ENCODE measurements around the gene ERFL.
A peak's percentile ranks its signal among the peaks of the same experiment; 100 is the strongest.

The ERFL gene

DNA sequence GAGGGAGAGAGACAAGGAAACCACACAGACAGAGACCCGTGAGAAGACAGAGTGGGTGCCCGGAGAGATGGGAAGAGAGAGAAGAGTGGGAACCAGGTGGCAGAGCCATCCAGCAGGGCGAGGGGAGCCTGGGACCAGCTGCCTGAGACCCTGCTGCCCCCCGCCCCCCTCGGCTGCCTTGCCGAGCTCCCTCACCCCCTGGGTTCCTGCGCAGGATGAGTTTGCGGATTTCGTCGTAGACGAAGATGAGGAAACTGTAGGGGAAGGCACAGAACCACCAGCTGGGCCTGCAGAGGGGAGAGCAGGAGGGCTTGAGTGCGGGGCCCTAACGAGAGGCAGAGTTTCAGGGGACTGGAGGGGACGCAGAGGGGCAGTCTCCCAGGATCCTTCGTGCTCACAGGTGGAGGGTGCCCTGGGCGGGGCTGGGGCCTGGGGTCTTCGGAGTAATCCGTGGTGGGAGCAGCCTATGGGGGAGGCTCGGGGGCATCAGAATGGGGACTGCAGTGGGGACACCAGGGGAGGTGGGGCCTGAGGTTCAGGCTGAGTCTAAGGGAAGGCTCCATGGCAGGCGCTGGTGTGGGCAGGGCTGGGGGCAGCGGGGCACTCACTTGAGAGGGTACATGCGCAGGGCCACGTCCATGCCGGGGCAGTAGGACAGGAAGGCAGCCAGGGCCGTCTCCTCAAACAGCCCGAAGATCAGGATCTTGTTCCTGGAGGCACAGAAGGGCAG, 39.0 kb upstream of the ERFL start:
- TF ChIP-seq, protein P1, sequence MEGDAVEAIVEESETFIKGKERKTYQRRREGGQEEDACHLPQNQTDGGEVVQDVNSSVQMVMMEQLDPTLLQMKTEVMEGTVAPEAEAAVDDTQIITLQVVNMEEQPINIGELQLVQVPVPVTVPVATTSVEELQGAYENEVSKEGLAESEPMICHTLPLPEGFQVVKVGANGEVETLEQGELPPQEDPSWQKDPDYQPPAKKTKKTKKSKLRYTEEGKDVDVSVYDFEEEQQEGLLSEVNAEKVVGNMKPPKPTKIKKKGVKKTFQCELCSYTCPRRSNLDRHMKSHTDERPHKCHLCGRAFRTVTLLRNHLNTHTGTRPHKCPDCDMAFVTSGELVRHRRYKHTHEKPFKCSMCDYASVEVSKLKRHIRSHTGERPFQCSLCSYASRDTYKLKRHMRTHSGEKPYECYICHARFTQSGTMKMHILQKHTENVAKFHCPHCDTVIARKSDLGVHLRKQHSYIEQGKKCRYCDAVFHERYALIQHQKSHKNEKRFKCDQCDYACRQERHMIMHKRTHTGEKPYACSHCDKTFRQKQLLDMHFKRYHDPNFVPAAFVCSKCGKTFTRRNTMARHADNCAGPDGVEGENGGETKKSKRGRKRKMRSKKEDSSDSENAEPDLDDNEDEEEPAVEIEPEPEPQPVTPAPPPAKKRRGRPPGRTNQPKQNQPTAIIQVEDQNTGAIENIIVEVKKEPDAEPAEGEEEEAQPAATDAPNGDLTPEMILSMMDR (IDR thresholded peaks at IDR 0.05; ENCODE audit: borderline replicate concordance, insufficient read depth, low read depth, low read length), result no peak
- H3K4me3 ChIP-seq (ENCODE audit: low read depth, low read length), result no peak overlapping the region

DNA sequence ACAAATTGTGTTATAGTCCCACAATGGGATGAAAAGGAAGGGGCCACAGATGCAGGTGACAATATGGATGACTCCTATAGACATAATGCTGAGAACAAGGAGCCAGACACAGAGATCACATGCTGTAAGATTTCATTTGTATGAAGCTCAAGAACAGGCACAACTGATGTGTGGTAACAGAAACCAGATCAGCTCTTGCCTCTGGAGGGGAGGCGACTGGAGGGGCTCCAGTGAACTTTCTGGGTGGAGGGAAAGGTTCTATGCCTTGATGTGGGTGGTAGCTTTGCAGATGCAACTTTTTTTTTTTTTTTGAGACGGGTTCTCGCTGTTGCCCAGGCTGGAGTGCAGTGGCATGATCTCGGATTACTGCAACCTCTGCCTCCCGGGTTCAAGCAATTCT, 36.9 kb upstream of the ERFL start:
- TF ChIP-seq, protein P1 (IDR thresholded peaks at IDR 0.05; ENCODE audit: borderline replicate concordance, insufficient read depth, low read depth, low read length), result no peak
- H3K4me3 ChIP-seq (ENCODE audit: low read depth, low read length), result no peak overlapping the region

DNA sequence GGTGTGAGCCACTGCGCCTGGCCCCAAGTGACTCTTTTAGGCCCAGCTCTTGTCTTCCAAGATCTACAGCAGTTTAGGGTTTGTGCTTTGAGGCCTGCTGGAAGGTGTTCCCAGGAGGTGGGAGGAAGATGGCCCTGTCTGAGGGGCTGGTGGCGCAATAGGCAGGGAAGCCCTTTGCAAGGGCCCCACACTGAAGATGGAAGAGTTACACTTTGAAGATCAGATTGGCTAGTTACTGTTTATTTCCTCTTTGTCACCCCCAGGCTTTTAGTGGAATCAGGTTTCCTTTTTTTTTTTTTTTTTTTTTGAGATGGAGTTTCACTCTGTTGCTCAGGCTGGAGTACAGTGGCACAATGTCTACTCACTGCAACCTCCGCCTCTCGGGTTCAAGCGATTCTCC, 32.7 kb upstream of the ERFL start:
- TF ChIP-seq, protein P1 (IDR thresholded peaks at IDR 0.05; ENCODE audit: borderline replicate concordance, insufficient read depth, low read depth, low read length), result no peak
- no peak overlapping the region for H3K4me3 ChIP-seq (ENCODE audit: low read depth, low read length)

DNA sequence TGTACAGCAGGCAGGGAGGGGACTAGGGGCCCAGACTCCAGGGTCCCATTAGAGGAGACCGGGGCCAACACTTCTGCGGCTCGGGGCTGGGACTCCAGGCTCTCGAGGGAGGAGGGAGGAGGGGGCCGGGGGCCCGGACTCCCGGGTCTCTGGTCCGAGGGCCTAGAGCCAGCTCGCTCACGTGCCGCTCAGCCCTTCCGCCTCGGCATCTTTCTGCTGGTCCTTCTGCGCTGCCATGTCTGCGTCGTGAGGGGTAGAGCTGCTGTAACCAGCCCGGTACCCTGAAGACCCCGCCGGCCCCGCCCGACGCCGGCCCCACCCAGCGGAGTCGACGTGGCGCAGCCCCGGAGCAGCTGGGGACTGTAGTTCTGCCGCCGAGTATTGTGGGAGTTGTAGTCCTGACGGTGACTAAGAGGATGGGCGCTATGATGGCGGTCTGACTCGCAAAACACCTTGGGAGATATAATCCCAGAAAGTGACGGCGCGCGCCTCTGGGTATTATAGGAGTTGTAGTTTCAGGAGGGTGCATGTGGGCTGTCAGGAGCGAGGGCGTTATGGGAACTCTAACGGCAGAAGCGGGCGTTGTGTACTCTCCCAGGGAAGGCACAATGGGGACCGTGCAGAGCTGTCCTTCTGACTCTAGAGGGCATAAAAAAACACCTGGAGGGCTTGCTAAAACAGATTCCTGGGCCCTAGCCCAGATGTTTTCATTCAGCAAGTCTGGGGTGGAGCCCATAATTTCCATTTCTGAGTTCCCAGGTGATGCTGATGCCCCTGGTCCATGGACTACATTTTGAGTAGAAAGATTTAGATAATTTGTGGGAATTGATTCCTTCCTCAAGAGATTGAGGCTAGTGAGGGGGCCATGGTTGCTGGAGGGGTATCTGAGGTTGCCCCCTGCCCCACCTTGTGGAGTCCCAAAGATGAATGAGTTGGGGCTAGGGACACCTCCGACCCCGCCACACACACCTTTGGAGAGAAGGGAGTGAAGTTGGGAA, 31.1 kb upstream of the ERFL start, which contains the start of gene RABAC1:
Gene RABAC1, minus strand, starts transcription at position 266 of the 998 bp plus-strand sequence. Its CDS starts 29 bp downstream, at position 237.
- H3K4me3 ChIP-seq (ENCODE audit: low read depth, low read length), result peak within 1 kb of the TSS; percentile 74
- TF ChIP-seq, protein P1 (IDR thresholded peaks at IDR 0.05; ENCODE audit: borderline replicate concordance, insufficient read depth, low read depth, low read length), result peak; percentile 48

DNA sequence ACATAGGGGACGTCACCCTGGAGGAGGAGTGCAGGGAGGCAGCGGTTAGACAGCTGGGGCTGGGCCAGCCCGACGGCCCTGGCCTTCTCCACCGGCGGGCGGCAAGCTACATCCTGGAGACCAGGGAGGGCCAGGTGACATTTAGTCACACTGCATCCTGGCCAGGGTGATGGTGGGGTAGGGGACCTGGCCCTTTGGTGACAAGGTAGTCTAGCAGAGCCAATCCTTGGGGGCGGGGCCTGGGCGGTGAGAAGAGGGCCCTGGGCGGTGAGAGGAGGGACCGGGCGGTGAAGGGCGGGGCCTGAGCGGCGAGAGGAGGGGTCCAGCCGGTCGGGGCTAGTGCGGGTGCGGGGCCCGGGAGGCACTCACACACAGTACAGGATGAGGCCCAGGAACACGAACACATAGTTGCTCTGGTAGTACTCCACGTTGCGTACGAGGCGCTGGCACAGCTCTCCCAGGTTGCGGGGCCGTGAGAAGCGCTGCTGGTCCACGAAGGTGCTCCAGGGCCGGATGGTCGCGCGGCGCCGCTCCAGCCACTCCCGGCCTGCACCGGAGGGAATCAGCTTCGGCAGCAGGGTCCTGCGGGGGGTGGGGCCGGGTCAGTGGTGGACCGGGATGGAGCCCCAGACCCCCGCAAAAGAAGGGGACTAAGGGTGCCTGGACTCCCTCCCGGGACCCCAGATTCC, 30.3 kb upstream of the ERFL start:
- TF ChIP-seq, protein P1 (IDR thresholded peaks at IDR 0.05; ENCODE audit: borderline replicate concordance, insufficient read depth, low read depth, low read length), result no peak
- H3K4me3 ChIP-seq (ENCODE audit: low read depth, low read length), result peak overlapping the region; percentile 74

DNA sequence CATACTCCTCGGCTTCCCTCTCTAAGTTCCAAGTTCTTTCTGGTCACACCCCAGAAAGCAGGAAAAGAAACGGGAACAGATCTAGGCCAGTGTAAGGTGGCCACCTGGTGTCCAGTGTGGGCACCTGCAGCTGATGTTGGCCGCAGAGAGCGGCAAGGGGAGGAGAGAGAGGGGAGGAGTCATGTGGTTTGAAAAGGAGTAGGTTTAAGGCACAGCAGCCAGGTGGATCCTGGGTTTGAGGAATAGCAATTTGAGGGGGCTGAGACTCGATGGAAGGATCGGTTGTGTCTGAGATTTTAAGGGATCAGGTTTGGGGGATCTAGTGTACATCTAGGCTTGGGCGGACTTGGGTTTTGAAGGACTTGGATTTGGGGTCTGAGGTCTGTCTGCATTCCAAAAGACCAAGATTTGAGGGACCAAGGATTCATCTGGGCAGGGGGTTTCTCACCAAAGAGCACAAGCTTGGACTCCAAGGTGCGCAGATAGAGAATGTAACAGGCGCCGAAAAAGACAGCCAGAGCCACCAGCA, 29.7 kb upstream of the ERFL start:
- TF ChIP-seq, protein P1 (IDR thresholded peaks at IDR 0.05; ENCODE audit: borderline replicate concordance, insufficient read depth, low read depth, low read length), result peak; percentile 81

More for the DNA sequence above, 29.7 kb upstream of the ERFL start:
- H3K4me3 ChIP-seq (ENCODE audit: low read depth, low read length), result peak overlapping the region; percentile 74

Measured in GM12875 (cell line).